Liver (tissue), 9 donors: Measurements from ENCODE around the gene NINJ2. TPM values are rescaled to one million over a fixed set of nuclear protein-coding genes. Genes with fewer than 3 reads are reported as not detected.

Experiments
- DNase-seq: peaks from one replicate; pipeline ENCODE4 v3.0.0-alpha.2; 2017; ENCODE audit warnings: low spot score
- H3K27ac ChIP-seq, 2 donors: one replicate each; pipeline ENCODE4 v1.7.0; 2013; ENCODE audit warnings: inconsistent platforms in 2 of 2, low read length in 2 of 2, control low read depth in 1 of 2, low read depth in 1 of 2, mild to moderate bottlenecking in 1 of 2
- H3K27me3 ChIP-seq, 4 donors: one replicate each; pipeline versions ENCODE4 v1.6.1 to v1.7.0; 2013; ENCODE audit warnings: low read length in 3 of 4, inconsistent platforms in 1 of 4, mild to moderate bottlenecking in 1 of 4, moderate library complexity in 1 of 4; ENCODE audit not compliant: control insufficient read depth in 4 of 4, insufficient read depth in 4 of 4
- H3K36me3 ChIP-seq, 4 donors: one replicate each; pipeline versions ENCODE4 v1.6.1 to v1.7.0; 2013; ENCODE audit warnings: low read length in 3 of 4, mild to moderate bottlenecking in 3 of 4, low read depth in 1 of 4, moderate library complexity in 1 of 4; ENCODE audit not compliant: control insufficient read depth in 4 of 4, insufficient read depth in 3 of 4
- H3K4me1 ChIP-seq, 4 donors: one replicate each; pipeline versions ENCODE4 v1.6.1 to v1.7.0; 2013; ENCODE audit warnings: low read length in 3 of 4, mild to moderate bottlenecking in 3 of 4, moderate library complexity in 1 of 4; ENCODE audit not compliant: control insufficient read depth in 4 of 4, insufficient read depth in 4 of 4
- H3K4me3 ChIP-seq, 3 donors: one replicate each; pipeline versions ENCODE4 v1.6.1 to v1.7.0; 2013; ENCODE audit warnings: low read length in 3 of 3, control low read depth in 1 of 3, low read depth in 1 of 3, mild to moderate bottlenecking in 1 of 3
- H3K9ac ChIP-seq, 2 donors: one replicate each; pipeline ENCODE4 v1.7.0; 2013; ENCODE audit warnings: low read length in 2 of 2, mild to moderate bottlenecking in 2 of 2, moderate library complexity in 2 of 2, control low read depth in 1 of 2, low read depth in 1 of 2
- H3K9me3 ChIP-seq, 4 donors: one replicate each; pipeline versions ENCODE4 v1.6.1 to v1.7.0; 2013; ENCODE audit warnings: low read length in 3 of 4; ENCODE audit not compliant: control insufficient read depth in 4 of 4
- FOXA2 ChIP-seq: IDR thresholded peaks from 2 replicates; pipeline ENCODE4 v1.6.1; 2016; ENCODE audit warnings: antibody characterized with exemption
- GABPA ChIP-seq, 2 donors: IDR thresholded peaks in 1 of 2; conservative IDR thresholded peaks in 1 of 2; 2 replicates each; pipeline ENCODE4 v1.6.1; 2016; ENCODE audit warnings: antibody characterized with exemption in 2 of 2, mild to moderate bottlenecking in 1 of 2, moderate library complexity in 1 of 2
- HNF4G ChIP-seq: IDR thresholded peaks from 2 replicates; pipeline ENCODE4 v1.6.1; 2016; ENCODE audit warnings: antibody characterized with exemption
- JUND ChIP-seq, 2 donors: IDR thresholded peaks; 2 replicates each; pipeline ENCODE4 v1.6.1; 2016; ENCODE audit warnings: antibody characterized with exemption in 2 of 2
- MAX ChIP-seq: IDR thresholded peaks from 2 replicates; pipeline ENCODE4 v1.6.1; 2016; ENCODE audit warnings: antibody characterized with exemption
- NR2F2 ChIP-seq: IDR thresholded peaks from 2 replicates; pipeline ENCODE4 v1.6.1; 2016; ENCODE audit warnings: antibody characterized with exemption
- RAD21 ChIP-seq, 2 donors: IDR thresholded peaks; 2 replicates each; pipeline ENCODE4 v1.6.1; 2016; ENCODE audit warnings: antibody characterized with exemption in 2 of 2, mild to moderate bottlenecking in 2 of 2
- SP1 ChIP-seq: IDR thresholded peaks from 2 replicates; pipeline ENCODE4 v1.6.1; 2018; ENCODE audit warnings: antibody characterized with exemption, mild to moderate bottlenecking
- TAF1 ChIP-seq: conservative IDR thresholded peaks from 2 replicates; pipeline ENCODE4 v1.6.1; 2016; ENCODE audit warnings: antibody characterized with exemption, mild to moderate bottlenecking
- YY1 ChIP-seq: IDR thresholded peaks from 2 replicates; pipeline ENCODE4 v1.6.1; 2016; ENCODE audit warnings: antibody characterized with exemption, mild to moderate bottlenecking
- WGBS: extraction: QIAGEN DNeasy Blood & Tissue Kit; methylation state at CpG from one replicate; pipeline ENCODE4 v1.1.7; 2013; 5-methylcytosine and 5-hydroxymethylcytosine counted together
- polyA plus RNA-seq, 2 donors: library from polyadenylated mRNA; stranded (reverse) in 1 of 2; unstranded in 1 of 2; fragments of 200-250 nt in 1 of 2; fragments of >200 nt in 1 of 2; fragmentation: Nextera tagmentation in 1 of 2; extraction: Ambion mirVana in 1 of 2; gene quantifications; one replicate each; pipeline versions ENCODE4 v1.2.1 to v1.2.3, GENCODE V29; 2013 to 2015
- total RNA-seq, 2 donors: library from RNA; depleted of rRNA; stranded (reverse); fragments of >200 nt; gene quantifications; one replicate each; pipeline ENCODE4 v1.2.3, GENCODE V29; 2014
- TF ChIP-seq, protein P1 (sequence below): fragments of 150-350 bp; IDR thresholded peaks from 2 replicates; pipeline ENCODE4 v1.5.1; 2017; ENCODE audit warnings: improper control_type of control experiment, low read depth, low read length; ENCODE audit not compliant: missing input control
- donor health status: healthy.
- donor health status: healthy.
- donor health status: healthy.
- donor health status: healthy.
- donor health status: healthy.

Gene NINJ2
- total and polyA plus RNA-seq, 4 donors: 6.7 to 16.5 (median 15.4) TPM

DNA sequence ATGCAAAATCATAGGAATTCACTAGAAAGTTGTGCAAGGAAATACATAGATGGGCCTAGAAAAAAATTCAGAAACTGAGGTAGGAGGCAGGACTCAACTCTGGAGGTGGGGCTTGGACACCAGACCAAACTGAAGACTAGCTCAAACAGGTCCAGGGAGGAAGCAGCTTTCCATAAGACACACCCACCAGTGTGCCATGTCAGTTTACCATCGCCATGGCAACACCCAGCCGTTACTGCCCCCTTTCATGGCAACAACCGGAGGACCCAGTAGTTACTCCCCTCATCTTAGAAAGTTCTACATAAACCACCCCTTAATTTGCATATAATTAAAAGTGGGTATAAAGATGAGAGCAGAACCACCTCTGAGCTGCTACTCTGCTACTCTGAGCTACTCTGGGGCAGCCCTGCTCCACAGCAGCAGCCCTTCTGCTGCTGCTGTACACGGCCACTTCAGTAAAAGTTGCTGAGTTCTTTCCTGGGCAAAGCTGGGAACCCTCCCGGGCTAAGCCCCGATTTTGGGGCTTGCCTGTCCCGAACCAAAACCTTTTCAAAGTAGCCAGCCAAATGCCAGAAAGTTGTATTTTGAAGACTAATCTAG, 30.8 kb upstream of the NINJ2 start (continued):
- TF ChIP-seq, protein P1, sequence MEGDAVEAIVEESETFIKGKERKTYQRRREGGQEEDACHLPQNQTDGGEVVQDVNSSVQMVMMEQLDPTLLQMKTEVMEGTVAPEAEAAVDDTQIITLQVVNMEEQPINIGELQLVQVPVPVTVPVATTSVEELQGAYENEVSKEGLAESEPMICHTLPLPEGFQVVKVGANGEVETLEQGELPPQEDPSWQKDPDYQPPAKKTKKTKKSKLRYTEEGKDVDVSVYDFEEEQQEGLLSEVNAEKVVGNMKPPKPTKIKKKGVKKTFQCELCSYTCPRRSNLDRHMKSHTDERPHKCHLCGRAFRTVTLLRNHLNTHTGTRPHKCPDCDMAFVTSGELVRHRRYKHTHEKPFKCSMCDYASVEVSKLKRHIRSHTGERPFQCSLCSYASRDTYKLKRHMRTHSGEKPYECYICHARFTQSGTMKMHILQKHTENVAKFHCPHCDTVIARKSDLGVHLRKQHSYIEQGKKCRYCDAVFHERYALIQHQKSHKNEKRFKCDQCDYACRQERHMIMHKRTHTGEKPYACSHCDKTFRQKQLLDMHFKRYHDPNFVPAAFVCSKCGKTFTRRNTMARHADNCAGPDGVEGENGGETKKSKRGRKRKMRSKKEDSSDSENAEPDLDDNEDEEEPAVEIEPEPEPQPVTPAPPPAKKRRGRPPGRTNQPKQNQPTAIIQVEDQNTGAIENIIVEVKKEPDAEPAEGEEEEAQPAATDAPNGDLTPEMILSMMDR: no peak
- TF ChIP-seq FOXA2: no peak
- TF ChIP-seq YY1: no peak
- TF ChIP-seq TAF1: no peak
- TF ChIP-seq JUND (IDR thresholded peaks at IDR 0.05): no peak

GRCh38 chr12:692274-692673, 29.0 kb upstream of the NINJ2 start:
- WGBS: 93% methylated on average over 2 of the region's 2 CpGs
- Histone ChIP-seq H3K27me3 (no peaks in the 10 kb centered on the region), H3K27ac (no peak overlapping the region), H3K9ac (no peak overlapping the region), H3K9me3 (peaks cover 0 to under 1% (median 0%) of the 10 kb centered on the region in 4 donors), H3K4me1 (peaks cover 0 to 6% (median 3%) of the 10 kb centered on the region in 4 donors), H3K36me3 (no peaks in the 10 kb centered on the region), H3K4me3 (no peak overlapping the region)
- TF ChIP-seq NR2F2: no peak
- no peak for TF ChIP-seq MAX
- no peak for TF ChIP-seq YY1
- no peak for TF ChIP-seq FOXA2
- no peak for TF ChIP-seq GABPA (IDR thresholded peaks at IDR 0.05 in 1 of 2, conservative IDR thresholded peaks at IDR 0.05 in 1 of 2)
- DNase-seq: no peak

- H3K4me1 ChIP-seq: peaks cover 0 to 6% (median 3%) of the 10 kb centered on the region in 4 donors
- no peaks in the 10 kb centered on the region for H3K36me3 ChIP-seq
- no peaks in the 10 kb centered on the region for H3K27me3 ChIP-seq
- H3K9ac ChIP-seq: no peak overlapping the region
- peak; percentile 7 to 8 for TF ChIP-seq RAD21 (IDR thresholded peaks at IDR 0.05)
- no peak for TF ChIP-seq JUND (IDR thresholded peaks at IDR 0.05)
- peak; percentile 40 for TF ChIP-seq NR2F2
- DNase-seq: no peak
- no peaks in the 10 kb centered on the region for H3K9me3 ChIP-seq
- 82% methylated on average over 12 of the region's 12 CpGs for WGBS
- no peak overlapping the region for H3K27ac ChIP-seq
- no peak overlapping the region for H3K4me3 ChIP-seq
Measured at GRCh38 chr12:690466-690865, 27.2 kb upstream of the NINJ2 start.

- H3K4me3 ChIP-seq: no peak overlapping the region
- DNase-seq: no peak
- H3K4me1 ChIP-seq: no peaks in the 10 kb centered on the region
- H3K27ac ChIP-seq: no peak overlapping the region
- TF ChIP-seq HNF4G (no peak), SP1 (no peak), GABPA (IDR thresholded peaks at IDR 0.05 in 1 of 2, conservative IDR thresholded peaks at IDR 0.05 in 1 of 2) (no peak)
- 53% methylated on average over 3 of the region's 3 CpGs for WGBS
- no peaks in the 10 kb centered on the region for H3K36me3 ChIP-seq
- no peak overlapping the region for H3K9ac ChIP-seq
- H3K27me3 ChIP-seq: no peaks in the 10 kb centered on the region
- H3K9me3 ChIP-seq: no peaks in the 10 kb centered on the region
Measured at GRCh38 chr12:685388-685787, 22.1 kb upstream of the NINJ2 start.
